ENCODE measurements around the gene POLR2J.

Gene POLR2J

GRCh38 chr7:102434039-102434486 is 44.7 kb downstream of the POLR2J start:
- peak; percentile 6 for DNase-seq

DNA sequence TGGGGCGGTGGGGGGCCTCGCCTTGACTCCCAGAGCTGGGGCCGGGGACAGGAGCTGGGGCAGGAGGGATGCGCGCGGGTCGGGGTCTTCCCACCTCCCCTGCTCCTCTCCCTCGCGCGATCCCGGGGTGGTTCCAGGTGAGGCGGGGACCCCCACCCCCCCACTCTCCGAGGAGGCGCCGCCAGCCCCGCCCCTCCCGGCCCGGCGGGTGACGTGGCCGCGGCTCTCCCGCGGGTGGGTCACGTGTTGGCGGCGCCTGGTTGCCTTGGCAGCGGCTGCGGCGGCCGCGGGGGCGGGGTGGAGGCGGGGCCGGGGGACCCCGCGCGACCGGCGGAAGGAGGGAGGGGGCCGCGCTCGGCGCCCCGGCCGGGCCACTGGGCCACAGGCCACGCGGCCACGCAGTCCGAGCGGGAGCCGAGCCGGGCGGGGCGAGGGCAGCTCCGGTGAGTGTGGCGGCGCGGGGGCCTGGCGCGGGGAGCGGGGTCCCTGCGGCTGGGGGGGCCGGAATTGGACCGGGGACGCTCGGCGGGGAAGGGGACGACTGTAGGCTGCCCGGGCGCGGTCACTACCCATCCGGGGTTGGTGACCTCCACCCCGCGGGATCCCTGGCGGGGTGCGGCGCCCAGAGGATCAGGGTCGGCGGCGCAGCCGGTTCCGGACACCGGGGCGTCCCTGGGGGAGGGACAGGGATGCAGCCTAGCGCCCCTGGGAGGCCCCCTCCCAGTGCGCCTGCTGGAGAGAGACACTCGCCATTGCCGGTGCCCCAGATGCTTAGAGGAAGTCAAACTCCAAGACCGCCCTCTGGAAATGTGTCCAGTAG is 45.3 kb downstream of the POLR2J start, which contains the start of gene ORAI2:
Gene ORAI2 (plus strand): TSS at position 357 of the 820 bp plus-strand sequence. CDS start 5,382 bp downstream, outside the sequence.
- peak; percentile 33 for DNase-seq

DNA sequence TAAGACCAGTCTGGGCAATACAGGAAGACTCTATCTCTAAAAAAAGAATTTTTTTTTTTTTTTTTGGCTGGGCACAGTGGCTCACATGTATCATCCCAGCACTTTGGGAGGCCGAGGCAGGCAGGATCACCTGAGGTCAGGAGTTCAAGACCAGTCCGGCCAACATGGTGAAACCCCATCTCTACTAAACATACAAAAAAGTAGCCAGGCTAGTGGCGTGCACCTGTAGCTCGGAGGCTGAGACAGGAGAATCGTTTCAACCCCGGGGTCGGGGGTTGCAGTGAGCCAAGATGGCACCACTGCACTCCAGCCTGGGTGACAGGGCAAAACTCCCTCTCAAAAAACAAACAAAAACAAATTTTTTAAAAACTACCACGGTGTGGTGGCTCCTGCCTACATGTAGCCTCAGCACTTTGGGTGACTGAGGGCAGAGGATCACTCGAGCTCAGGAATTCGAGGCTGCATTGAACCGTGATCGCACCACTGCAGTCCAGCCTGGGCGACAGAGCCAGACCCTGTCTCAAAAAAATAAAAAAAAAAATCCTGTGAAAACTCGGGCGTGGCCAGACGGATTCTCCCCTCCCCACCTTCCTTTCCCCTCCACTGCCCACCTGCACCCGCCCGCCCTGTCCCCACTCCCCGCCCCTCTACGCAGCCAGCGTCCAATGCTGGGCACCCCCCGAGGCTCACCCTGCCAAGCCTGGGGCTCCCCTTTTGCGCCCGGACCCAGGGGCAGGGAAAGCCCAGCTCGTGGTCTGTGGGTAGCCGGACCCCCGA is 46.1 kb downstream of the POLR2J start:
- peak; percentile 29 for DNase-seq

DNA sequence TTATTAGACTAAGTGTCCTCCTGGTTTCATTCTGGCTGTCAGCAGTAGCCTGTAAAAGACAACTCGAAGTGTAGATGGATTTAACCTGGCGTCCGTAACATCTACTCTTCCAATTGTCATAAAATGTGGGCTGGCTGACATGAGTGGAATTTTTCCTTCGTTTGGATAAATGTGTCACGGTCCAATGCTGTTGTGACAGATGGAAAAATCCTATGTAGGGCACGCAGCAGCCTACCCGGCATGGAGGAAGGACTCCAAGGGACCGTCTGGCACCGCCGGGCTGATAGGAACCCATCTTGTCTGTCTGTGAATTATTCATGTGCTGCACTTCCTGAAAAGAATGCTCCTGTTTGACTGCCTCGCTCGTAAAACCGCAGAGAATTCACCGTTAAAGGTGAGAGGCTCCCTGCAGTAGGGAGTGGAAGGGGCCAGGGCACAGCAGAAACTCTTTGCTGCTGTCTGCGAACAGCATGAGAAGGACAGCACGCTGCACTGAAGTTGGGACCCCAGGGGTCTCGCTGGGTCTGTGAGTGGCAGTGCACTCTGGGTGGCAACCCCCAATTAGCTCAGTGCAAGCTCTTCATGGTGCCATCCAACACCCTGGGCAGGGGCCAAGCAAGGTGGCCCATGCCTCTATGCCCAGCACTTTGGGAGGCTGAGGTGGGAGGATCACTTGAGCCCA is 47.0 kb downstream of the POLR2J start:
- peak; percentile 94 for DNase-seq

- no peak for DNase-seq
These were observed 49.4 kb downstream of the POLR2J start for GRCh38 chr7:102429141-102429899.

GRCh38 chr7:102427019-102427405 is 51.7 kb downstream of the POLR2J start:
- DNase-seq = no peak

GRCh38 chr7:102426268-102427018 is 52.3 kb downstream of the POLR2J start:
- DNase-seq = no peak

DNA sequence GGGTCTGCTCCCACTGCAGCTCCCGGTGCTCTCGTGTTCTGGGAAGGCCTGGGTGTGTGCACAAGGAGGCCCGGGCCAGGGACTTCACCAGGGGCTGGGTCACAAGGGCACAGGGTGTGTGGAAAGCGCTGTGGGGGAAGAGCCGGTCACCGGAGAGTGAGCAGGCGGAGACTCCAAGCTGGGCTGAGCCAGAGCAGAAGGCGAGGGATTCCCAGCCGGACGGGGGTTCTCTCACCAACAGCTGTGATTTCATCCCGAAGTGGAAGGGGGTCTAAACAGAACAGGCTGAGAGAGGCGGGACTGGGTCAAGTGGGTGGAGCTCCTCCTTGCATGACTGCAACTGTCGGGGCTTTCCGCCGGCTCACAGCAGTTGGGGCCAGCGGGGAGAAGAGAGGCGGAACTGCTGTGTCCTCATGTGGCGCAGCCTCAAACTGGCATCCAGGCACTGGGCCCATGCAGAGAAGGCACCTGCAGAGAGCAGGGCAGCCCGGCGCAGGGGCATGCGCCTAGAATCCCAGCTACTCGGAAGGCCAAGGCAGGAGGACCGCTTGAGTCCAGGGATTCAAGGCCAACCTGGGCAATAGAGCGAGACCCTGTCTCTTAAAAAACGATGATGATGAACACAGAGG is 53.0 kb downstream of the POLR2J start:
- no peak for DNase-seq

DNA sequence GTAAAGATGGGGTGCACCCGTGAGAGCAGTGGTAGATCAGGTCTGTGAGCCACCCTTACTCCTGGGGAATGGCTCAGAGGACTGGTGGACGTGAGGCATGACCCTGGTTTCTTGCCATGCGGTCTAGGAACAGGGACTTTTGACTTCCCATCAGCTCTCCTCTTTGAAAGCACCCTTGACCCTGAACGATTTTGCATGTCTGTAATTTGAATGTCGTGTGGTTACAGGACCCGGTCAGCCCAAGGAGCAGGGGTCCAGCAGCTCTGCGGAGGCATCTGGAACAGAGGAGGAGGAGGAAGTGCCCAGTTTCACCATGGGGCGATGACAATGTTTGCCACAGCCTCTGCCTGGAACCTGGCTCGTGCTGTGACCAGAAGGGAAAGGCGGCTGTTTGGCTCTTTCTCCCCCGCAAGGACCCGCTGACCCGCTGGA is 53.9 kb downstream of the POLR2J start:
- no peak for DNase-seq

DNA sequence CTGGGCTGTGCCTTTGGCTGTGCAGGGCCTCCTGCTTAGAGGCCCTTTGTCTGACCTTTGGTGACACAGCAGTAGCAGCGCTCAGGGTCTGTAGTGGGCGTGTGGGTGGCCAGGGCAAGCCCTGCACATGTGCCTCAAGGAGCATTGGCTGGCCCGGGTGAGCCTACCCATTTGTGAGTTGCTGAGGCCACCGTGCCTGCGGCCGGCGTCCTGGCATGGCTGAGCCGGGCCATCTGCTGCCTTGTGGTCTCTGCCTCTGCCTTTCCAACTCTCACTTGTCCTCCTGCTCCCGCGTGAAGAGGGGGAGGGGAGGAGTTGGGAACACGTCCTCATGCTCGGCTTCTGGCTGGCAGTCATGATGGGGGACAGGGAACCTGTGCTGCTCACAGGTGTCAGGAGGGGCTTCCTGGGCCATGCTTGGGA is 54.6 kb downstream of the POLR2J start:
- no peak for DNase-seq

Data from NCI-H526 treated with DMSO at 0.1 percent for 48 hours (cell line).